ENCODE measurements around the gene C1QTNF3.
A peak's percentile ranks its signal among the peaks of the same experiment; 100 is the strongest.

C1QTNF3 gene

GRCh38 chr5:33995865-33996264 lies 47.1 kb downstream of the C1QTNF3 start:
- no peak for DNase-seq (ENCODE audit: low read depth)

- peak; percentile 80 for DNase-seq (ENCODE audit: low read depth)
These were observed 48.2 kb downstream of the C1QTNF3 start for GRCh38 chr5:33994845-33995244.

- DNase-seq (ENCODE audit: low read depth): no peak
These were observed 50.1 kb downstream of the C1QTNF3 start for GRCh38 chr5:33992864-33993263.

GRCh38 chr5:33985447-33985846 lies 57.6 kb downstream of the C1QTNF3 start:
- DNase-seq (ENCODE audit: low read depth): no peak

GRCh38 chr5:33984671-33985124 lies 58.3 kb downstream of the C1QTNF3 start, which contains the start of gene SLC45A2:
SLC45A2 (minus strand) TSS chr5:33984693; CDS start chr5:33984583, 110 bp downstream.
- DNase-seq (ENCODE audit: low read depth): peak; percentile 42

- no peak for DNase-seq (ENCODE audit: low read depth)
These were observed 58.8 kb downstream of the C1QTNF3 start for GRCh38 chr5:33984178-33984577.

- peak; percentile 48 for DNase-seq (ENCODE audit: low read depth)
These were observed 61.4 kb downstream of the C1QTNF3 start for GRCh38 chr5:33981408-33982162.

GRCh38 chr5:33980030-33980429 lies 63.0 kb downstream of the C1QTNF3 start:
- no peak for DNase-seq (ENCODE audit: low read depth)

- no peak for DNase-seq (ENCODE audit: low read depth)
These were observed 64.7 kb downstream of the C1QTNF3 start for GRCh38 chr5:33978306-33978705.

GRCh38 chr5:33976307-33976706 lies 66.7 kb downstream of the C1QTNF3 start:
- no peak for DNase-seq (ENCODE audit: low read depth)

GRCh38 chr5:33975852-33976251 lies 67.2 kb downstream of the C1QTNF3 start:
- peak; percentile 39 for DNase-seq (ENCODE audit: low read depth)

- DNase-seq (ENCODE audit: low read depth): no peak
These were observed 69.7 kb downstream of the C1QTNF3 start for GRCh38 chr5:33973271-33973670.

- peak; percentile 67 for DNase-seq (ENCODE audit: low read depth)
These were observed 73.2 kb downstream of the C1QTNF3 start for GRCh38 chr5:33969572-33970452.

- no peak for DNase-seq (ENCODE audit: low read depth)
These were observed 74.6 kb downstream of the C1QTNF3 start for GRCh38 chr5:33968211-33969005.
